Panc1 (cell line): Measurements from ENCODE around the gene CCDC167. TPM values are rescaled to one million over a fixed set of nuclear protein-coding genes. Genes with fewer than 3 reads are reported as not detected.

Experiments used
- ATAC-seq: fragments of 200-7000 bp; cut with Tn5 transposase; 2 replicates; pipeline ENCODE4 v1.9.1; 2020; ENCODE audit warnings: mild to moderate bottlenecking, moderate library complexity
- BruUV-seq: library from RNA; stranded (reverse); fragments of 400-500 nt; replicated peaks from 2 replicates; lab custom pipeline; 2021; lab: Mats Ljungman, UMichigan
- CTCF ChIA-PET: fragments of 300-600 bp; sonication (Branson Sonifier 250); formaldehyde crosslinking; loops from one replicate; lab custom pipeline; 2022; ENCODE audit warnings: antibody characterized with exemption; lab: Charles Lee
- POLR2A ChIA-PET: fragments of 300-600 bp; sonication (Branson Sonifier 250); formaldehyde crosslinking; loops from one replicate; lab custom pipeline; 2022; ENCODE audit warnings: antibody characterized with exemption; lab: Charles Lee
- DNase-seq: peaks from one replicate; pipeline ENCODE4 v3.0.0-alpha.2; 2010; ENCODE audit warnings: low read depth, low spot score
- H3K27ac ChIP-seq: 2 replicates; pipeline ENCODE4 v1.5.1; 2011; ENCODE audit warnings: mild to moderate bottlenecking, low read length, inconsistent platforms
- H3K27me3 ChIP-seq: fragments of 200-500 bp; sonication (Bioruptor generic); 2 replicates; pipeline ENCODE4 v1.6.0; 2014; ENCODE audit warnings: low read length, inconsistent platforms; ENCODE audit not compliant: control insufficient read depth, insufficient read depth
- H3K36me3 ChIP-seq: fragments of 200-500 bp; sonication (Bioruptor generic); 2 replicates; pipeline ENCODE4 v1.5.1; 2014; ENCODE audit warnings: inconsistent platforms, mild to moderate bottlenecking, low read length, moderate library complexity; ENCODE audit not compliant: control insufficient read depth, insufficient read depth
- H3K4me1 ChIP-seq: 2 replicates; pipeline ENCODE4 v1.5.1; 2011; ENCODE audit warnings: inconsistent platforms, mild to moderate bottlenecking, low read length, moderate library complexity; ENCODE audit not compliant: control insufficient read depth, insufficient read depth
- H3K4me3 ChIP-seq, 2 experiments: 2 replicates each; pipeline ENCODE4 v1.5.1; 2011 to 2012; ENCODE audit warnings: low read depth in 2 of 2, low read length in 2 of 2, mild to moderate bottlenecking in 2 of 2, inconsistent platforms in 1 of 2, moderate library complexity in 1 of 2
- H3K9me3 ChIP-seq: fragments of 200-500 bp; sonication (Bioruptor generic); 2 replicates; pipeline ENCODE4 v1.5.1; 2014; ENCODE audit warnings: low read depth, mild to moderate bottlenecking, inconsistent platforms, low read length, moderate library complexity; ENCODE audit not compliant: control insufficient read depth, insufficient read depth
- CTCF ChIP-seq: fragments of 450-650 bp; IDR thresholded peaks from 2 replicates; pipeline ENCODE4 v1.5.1; 2017; ENCODE audit warnings: mild to moderate bottlenecking
- POLR2AphosphoS5 ChIP-seq: IDR thresholded peaks from 2 replicates; pipeline ENCODE4 v1.6.1; 2012; ENCODE audit warnings: mild to moderate bottlenecking, low read depth, low read length, moderate library complexity
- REST ChIP-seq, 2 experiments: IDR thresholded peaks; 2 replicates each; pipeline ENCODE4 v1.6.1; 2011 to 2012; ENCODE audit warnings: low read depth in 2 of 2, control low read depth in 1 of 2, low read length in 1 of 2, mild to moderate bottlenecking in 1 of 2, moderate library complexity in 1 of 2; ENCODE audit not compliant: insufficient read depth in 1 of 2
- SIN3A ChIP-seq: IDR thresholded peaks from 2 replicates; pipeline ENCODE4 v1.6.1; 2012; ENCODE audit warnings: low read depth, mild to moderate bottlenecking, low read length, moderate library complexity, borderline replicate concordance; ENCODE audit not compliant: insufficient read depth
- in situ Hi-C: cut with HindIII; loops from 2 replicates; pipeline ENCODE4 v1.10.0; 2016; ENCODE audit warnings: low sequenced_read_pairs, low pct_unique_long_range_greater_than_20kb
- intact Hi-C: fragments of 100-400 bp; cut with micrococcal nuclease; formaldehyde crosslinking; loops from one replicate; pipeline ENCODE4 v1.10.0; 2022; ENCODE audit not compliant: unreplicated experiment
- total RNA-seq: library from RNA; stranded (reverse); gene quantifications from one replicate; pipeline ENCODE4 v1.2.1, GENCODE V29; 2021; ENCODE audit not compliant: unreplicated experiment

Gene CCDC167
- total RNA-seq, 1 experiment from 2014 or later = 57.6 TPM

- H3K27me3 ChIP-seq = no peaks in the 10 kb centered on the region
- in situ Hi-C loops = no loop called here
Observed at GRCh38 chr6:37517411-37517812, 17.7 kb upstream of the CCDC167 start.

GRCh38 chr6:37516920-37517405 is 17.3 kb upstream of the CCDC167 start:
- ATAC-seq (peak; percentile 5; the same call in 1 of the 2 replicates), DNase-seq (no peak)
- H3K36me3 ChIP-seq = no peaks in the 10 kb centered on the region
- peaks cover 65% of the 10 kb centered on the region for H3K4me1 ChIP-seq
- ChIA-PET CTCF (interaction anchor here (1.4 kb wide), 1 partner anchor 11 kb away, joined by 3 read pairs; no protein-coding TSS in a partner anchor), POLR2A (no interaction called here)
- H3K9me3 ChIP-seq = no peaks in the 10 kb centered on the region
- H3K27ac ChIP-seq = peak overlapping the region; percentile 91
- H3K27me3 ChIP-seq = no peaks in the 10 kb centered on the region
- no TSS peak for BruUV-seq
- H3K4me3 ChIP-seq = peak overlapping the region in 1 of 2 experiments; percentile 22; a peak in 2 of 4 replicates
- intact Hi-C loops (no loop called here), in situ Hi-C loops (no loop called here)
- TF ChIP-seq POLR2AphosphoS5 (no peak), SIN3A (no peak), REST (IDR thresholded peaks at IDR 0.05; ENCODE audit: insufficient read depth in 1 of 2, low read depth in 2 of 2, low read length in 1 of 2) (no peak), CTCF (no peak)

More at GRCh38 chr6:37517411-37517812, 17.7 kb upstream of the CCDC167 start:
- Histone ChIP-seq H3K9me3 (no peaks in the 10 kb centered on the region), H3K36me3 (no peaks in the 10 kb centered on the region), H3K27ac (peak overlapping the region; percentile 91), H3K4me1 (peaks cover 61% of the 10 kb centered on the region), H3K4me3 (peak overlapping the region in 1 of 2 experiments; percentile 22; a peak in 1 of 4 replicates)
- ChIA-PET POLR2A (no interaction called here), CTCF (no interaction called here)
- ATAC-seq (no peak), DNase-seq (no peak)
- intact Hi-C loops = no loop called here
- no peak for TF ChIP-seq REST (IDR thresholded peaks at IDR 0.05; ENCODE audit: insufficient read depth in 1 of 2, low read depth in 2 of 2, low read length in 1 of 2)
- TF ChIP-seq POLR2AphosphoS5 = no peak
- TF ChIP-seq SIN3A = no peak
- BruUV-seq = no TSS peak
